Loucy (cell line): ENCODE results near the gene MRFAP1L1.

Experiments
- H2AFZ ChIP-seq: fragments of 200-600 bp; sonication (generic); 2 replicates; pipeline ENCODE4 v1.6.0; 2016; ENCODE audit warnings: antibody characterized with exemption, mild to moderate bottlenecking, low read length, moderate library complexity
- H3F3A ChIP-seq: fragments of 200-600 bp; 2 replicates; pipeline ENCODE4 v1.6.0; 2016; ENCODE audit warnings: antibody characterized with exemption, low read depth, mild to moderate bottlenecking
- H3K27me3 ChIP-seq: fragments of 200-600 bp; sonication (generic); 2 replicates; pipeline ENCODE4 v1.6.1; 2014; ENCODE audit warnings: low read length, mild to moderate bottlenecking; ENCODE audit not compliant: insufficient read depth, poor library complexity, severe bottlenecking
- H3K36me3 ChIP-seq: fragments of 200-600 bp; sonication (generic); 2 replicates; pipeline ENCODE4 v1.6.1; 2016; ENCODE audit warnings: low read length; ENCODE audit not compliant: insufficient read depth
- H3K4me1 ChIP-seq: fragments of 200-600 bp; sonication (generic); 2 replicates; pipeline ENCODE4 v1.5.1; 2014; ENCODE audit warnings: low read length, mild to moderate bottlenecking; ENCODE audit not compliant: insufficient read depth, poor library complexity, severe bottlenecking
- H3K4me2 ChIP-seq: fragments of 200-600 bp; sonication (generic); 2 replicates; pipeline ENCODE4 v1.6.0; 2014; ENCODE audit warnings: antibody characterized with exemption, low read length, low read depth, mild to moderate bottlenecking; ENCODE audit not compliant: poor library complexity, severe bottlenecking
- H3K4me3 ChIP-seq: fragments of 200-600 bp; sonication (generic); 2 replicates; pipeline ENCODE4 v1.5.1; 2014; ENCODE audit warnings: low read length, mild to moderate bottlenecking, mixed read lengths; ENCODE audit not compliant: poor library complexity, severe bottlenecking
- H3K79me2 ChIP-seq: fragments of 200-600 bp; sonication (generic); 2 replicates; pipeline ENCODE4 v1.6.1; 2014; ENCODE audit warnings: low read length; ENCODE audit not compliant: insufficient read depth
- H3K9ac ChIP-seq: fragments of 200-600 bp; sonication (generic); 2 replicates; pipeline ENCODE4 v1.6.0; 2014; ENCODE audit warnings: mild to moderate bottlenecking, low read depth, low read length, moderate library complexity; ENCODE audit not compliant: poor library complexity, severe bottlenecking
- H3K9me2 ChIP-seq: fragments of 200-600 bp; sonication (generic); replicated peaks from 2 replicates; pipeline ENCODE4 v1.6.1; 2016; ENCODE audit warnings: low read depth, low read length, mixed read lengths
- H3K9me3 ChIP-seq: fragments of 200-600 bp; sonication (generic); 2 replicates; pipeline ENCODE4 v1.6.1; 2014; ENCODE audit warnings: mild to moderate bottlenecking, antibody characterized with exemption, low read length, low read depth; ENCODE audit not compliant: insufficient read depth
- H4K20me1 ChIP-seq: fragments of 200-600 bp; sonication (generic); 2 replicates; pipeline ENCODE4 v1.6.0; 2014; ENCODE audit warnings: antibody characterized with exemption, low read length, mild to moderate bottlenecking; ENCODE audit not compliant: insufficient read depth, poor library complexity, severe bottlenecking
- EZH2phosphoT487 ChIP-seq: fragments of 200-600 bp; IDR thresholded peaks from 2 replicates; pipeline ENCODE4 v1.6.1; 2018; ENCODE audit warnings: antibody characterized with exemption, mild to moderate bottlenecking, moderate library complexity, borderline replicate concordance
- TF ChIP-seq, protein P1 (sequence below): fragments of 200-600 bp; sonication (generic); conservative IDR thresholded peaks from 2 replicates; pipeline ENCODE4 v1.5.1; 2014; ENCODE audit warnings: mild to moderate bottlenecking, antibody characterized with exemption, low read length

MRFAP1L1 gene

GRCh38 chr4:6755088-6755753 is 45.6 kb upstream of the MRFAP1L1 start:
- H3F3A ChIP-seq: no peaks in the 10 kb centered on the region
- H3K4me2 ChIP-seq: no peak overlapping the region
- H3K9me2 ChIP-seq: no peaks in the 10 kb centered on the region
- H3K27me3 ChIP-seq: no peaks in the 10 kb centered on the region
- no peak for TF ChIP-seq EZH2phosphoT487
- TF ChIP-seq, protein P1, sequence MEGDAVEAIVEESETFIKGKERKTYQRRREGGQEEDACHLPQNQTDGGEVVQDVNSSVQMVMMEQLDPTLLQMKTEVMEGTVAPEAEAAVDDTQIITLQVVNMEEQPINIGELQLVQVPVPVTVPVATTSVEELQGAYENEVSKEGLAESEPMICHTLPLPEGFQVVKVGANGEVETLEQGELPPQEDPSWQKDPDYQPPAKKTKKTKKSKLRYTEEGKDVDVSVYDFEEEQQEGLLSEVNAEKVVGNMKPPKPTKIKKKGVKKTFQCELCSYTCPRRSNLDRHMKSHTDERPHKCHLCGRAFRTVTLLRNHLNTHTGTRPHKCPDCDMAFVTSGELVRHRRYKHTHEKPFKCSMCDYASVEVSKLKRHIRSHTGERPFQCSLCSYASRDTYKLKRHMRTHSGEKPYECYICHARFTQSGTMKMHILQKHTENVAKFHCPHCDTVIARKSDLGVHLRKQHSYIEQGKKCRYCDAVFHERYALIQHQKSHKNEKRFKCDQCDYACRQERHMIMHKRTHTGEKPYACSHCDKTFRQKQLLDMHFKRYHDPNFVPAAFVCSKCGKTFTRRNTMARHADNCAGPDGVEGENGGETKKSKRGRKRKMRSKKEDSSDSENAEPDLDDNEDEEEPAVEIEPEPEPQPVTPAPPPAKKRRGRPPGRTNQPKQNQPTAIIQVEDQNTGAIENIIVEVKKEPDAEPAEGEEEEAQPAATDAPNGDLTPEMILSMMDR: no peak
- no peaks in the 10 kb centered on the region for H3K79me2 ChIP-seq
- no peaks in the 10 kb centered on the region for H3K9me3 ChIP-seq
- H3K9ac ChIP-seq: no peak overlapping the region
- H4K20me1 ChIP-seq: no peaks in the 10 kb centered on the region
- H3K4me3 ChIP-seq: no peak overlapping the region
- H3K4me1 ChIP-seq: no peaks in the 10 kb centered on the region
- H2AFZ ChIP-seq: no peak overlapping the region
- H3K36me3 ChIP-seq: no peaks in the 10 kb centered on the region

DNA sequence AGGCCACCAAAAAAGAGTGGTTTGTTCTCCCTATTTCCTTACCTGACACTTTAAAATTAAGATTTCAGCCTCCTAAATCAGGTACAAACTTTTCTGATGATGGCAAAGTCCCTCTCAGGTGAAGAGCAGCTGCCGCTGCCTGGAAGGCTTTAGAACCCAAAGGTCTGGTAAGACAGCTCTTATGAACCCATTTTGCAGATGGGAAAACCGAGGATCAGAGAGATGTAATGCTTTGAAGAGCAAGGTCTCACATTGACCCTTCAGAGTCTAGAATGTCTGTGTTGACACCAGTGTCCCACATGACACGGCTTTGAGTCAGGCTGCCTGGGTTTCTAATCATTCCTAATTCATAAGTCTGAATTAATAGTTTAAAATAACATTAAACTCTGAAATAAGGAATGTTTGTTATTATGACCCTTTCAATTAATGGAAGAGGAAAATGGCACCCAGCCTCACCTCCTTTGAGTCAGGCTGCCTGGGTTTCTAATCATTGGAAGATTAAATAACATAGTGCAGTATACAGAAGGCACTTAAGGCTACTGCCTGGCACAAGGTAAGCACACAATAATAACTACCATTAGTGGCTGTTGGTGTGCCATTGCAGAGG is 44.9 kb upstream of the MRFAP1L1 start:
- no peaks in the 10 kb centered on the region for H3K4me1 ChIP-seq
- H3K9ac ChIP-seq: no peak overlapping the region
- H3K9me3 ChIP-seq: no peaks in the 10 kb centered on the region
- no peaks in the 10 kb centered on the region for H3K36me3 ChIP-seq
- no peaks in the 10 kb centered on the region for H3F3A ChIP-seq
- no peaks in the 10 kb centered on the region for H4K20me1 ChIP-seq
- no peaks in the 10 kb centered on the region for H3K27me3 ChIP-seq
- H2AFZ ChIP-seq: no peak overlapping the region
- TF ChIP-seq EZH2phosphoT487: no peak
- TF ChIP-seq, protein P1: no peak
- no peak overlapping the region for H3K4me3 ChIP-seq
- H3K4me2 ChIP-seq: no peak overlapping the region
- no peaks in the 10 kb centered on the region for H3K79me2 ChIP-seq
- H3K9me2 ChIP-seq: no peaks in the 10 kb centered on the region

- Histone ChIP-seq H3K9ac (no peak overlapping the region), H3K9me3 (no peaks in the 10 kb centered on the region), H3K27me3 (no peaks in the 10 kb centered on the region), H4K20me1 (no peaks in the 10 kb centered on the region), H2AFZ (no peak overlapping the region), H3K79me2 (no peaks in the 10 kb centered on the region), H3K4me1 (no peaks in the 10 kb centered on the region), H3K9me2 (no peaks in the 10 kb centered on the region), H3K4me2 (no peak overlapping the region), H3K4me3 (no peak overlapping the region), H3F3A (no peaks in the 10 kb centered on the region), H3K36me3 (no peaks in the 10 kb centered on the region)
- TF ChIP-seq, protein P1: no peak
- TF ChIP-seq EZH2phosphoT487: no peak
Measured at GRCh38 chr4:6753891-6754290, 44.2 kb upstream of the MRFAP1L1 start.
